GM12878 (cell line): ENCODE measurements around the gene ZNF444. TPM values are rescaled to one million over a fixed set of nuclear protein-coding genes. Genes with fewer than 3 reads are reported as not detected.

Source experiments
- ATAC-seq: fragments of 200-7000 bp; cut with Tn5 transposase; 3 replicates; pipeline ENCODE4 v1.9.1; 2020; ENCODE audit warnings: mild to moderate bottlenecking, moderate library complexity
- BruUV-seq: library from RNA; stranded (reverse); fragments of 400-500 nt; replicated peaks from 2 replicates; lab custom pipeline; 2021; lab: Mats Ljungman, UMichigan
- CTCF ChIA-PET: fragments of 300-600 bp; sonication (Branson Sonifier 250); formaldehyde crosslinking; extraction: SDS; loops from one replicate; lab custom pipeline; 2021; ENCODE audit warnings: inconsistent platforms; lab: Yijun Ruan, JAX
- POLR2A ChIA-PET: fragments of 350-600 bp; formaldehyde crosslinking; extraction: SDS; loops from one replicate; lab custom pipeline; 2021; ENCODE audit warnings: inconsistent platforms; lab: Charles Lee
- RAD21 ChIA-PET: fragments of 300-600 bp; sonication (Branson Sonifier 250); formaldehyde crosslinking; loops from one replicate; lab custom pipeline; 2023; ENCODE audit warnings: antibody characterized with exemption; ENCODE audit not compliant: unreplicated experiment; lab: Charles Lee
- SMC1A ChIA-PET: fragments of 300-600 bp; sonication (Branson Sonifier 250); formaldehyde crosslinking; loops from one replicate; lab custom pipeline; 2023; ENCODE audit not compliant: unreplicated experiment, uncharacterized antibody; lab: Charles Lee
- DNase-seq: peaks from one replicate; pipeline ENCODE4 v3.0.0-alpha.2; 2011; ENCODE audit warnings: low read depth, low spot score
- FAIRE-seq: peaks from 3 replicates; lab custom pipeline; 2011; peaks lifted over from hg19 to GRCh38; lab: Jason Lieb, UNC
- H2AFZ ChIP-seq: 2 replicates; pipeline ENCODE4 v1.6.0; 2011; ENCODE audit warnings: low read depth, low read length, control low read depth; ENCODE audit not compliant: control insufficient read depth
- H3K27ac ChIP-seq: 2 replicates; pipeline ENCODE4 v1.5.1; 2011; ENCODE audit warnings: control low read depth; ENCODE audit not compliant: control insufficient read depth, insufficient read depth
- H3K27me3 ChIP-seq, 2 experiments: replicated peaks in 1 of 2; 2 replicates each; pipeline versions ENCODE4 v1.6.0 to v1.6.1; 2011; ENCODE audit warnings: low read length in 1 of 2; ENCODE audit not compliant: control insufficient read depth in 2 of 2, insufficient read depth in 2 of 2
- H3K36me3 ChIP-seq, 2 experiments: 2 replicates each; pipeline ENCODE4 v1.5.1; 2011; ENCODE audit warnings: low read length in 1 of 2; ENCODE audit not compliant: control insufficient read depth in 2 of 2, insufficient read depth in 2 of 2
- H3K4me1 ChIP-seq: 2 replicates; pipeline ENCODE4 v1.6.1; 2011; ENCODE audit warnings: mild to moderate bottlenecking, low read length, moderate library complexity, mixed read lengths; ENCODE audit not compliant: control insufficient read depth, insufficient read depth
- H3K4me2 ChIP-seq: 2 replicates; pipeline ENCODE4 v1.6.0; 2011; ENCODE audit warnings: control low read depth; ENCODE audit not compliant: control insufficient read depth, insufficient read depth
- H3K4me3 ChIP-seq: fragments of 200-600 bp; sonication (generic); 2 replicates; pipeline ENCODE4 v1.5.1; 2016
- H3K79me2 ChIP-seq: 2 replicates; pipeline ENCODE4 v1.6.0; 2011; ENCODE audit warnings: low read length; ENCODE audit not compliant: control insufficient read depth, insufficient read depth
- H3K9ac ChIP-seq: 2 replicates; pipeline ENCODE4 v1.8.0; 2011; ENCODE audit warnings: low read length, control low read depth, mixed read lengths; ENCODE audit not compliant: control insufficient read depth, insufficient read depth
- H3K9me3 ChIP-seq: replicated peaks from 3 replicates; pipeline ENCODE4 v1.5.1; 2011; ENCODE audit warnings: mild to moderate bottlenecking, low read length; ENCODE audit not compliant: control insufficient read depth, insufficient read depth
- H4K20me1 ChIP-seq: 2 replicates; pipeline ENCODE4 v1.6.0; 2011; ENCODE audit not compliant: control insufficient read depth, insufficient read depth
- ASH2L ChIP-seq: fragments of 300-600, 200-600 bp; sonication (generic); IDR thresholded peaks from 2 replicates; pipeline ENCODE4 v1.6.1; 2017; ENCODE audit warnings: low read depth, mild to moderate bottlenecking, borderline replicate concordance
- CREB1 ChIP-seq: IDR thresholded peaks from 2 replicates; pipeline ENCODE4 v1.6.1; 2012; ENCODE audit warnings: low read depth, mild to moderate bottlenecking, inconsistent platforms
- FOXM1 ChIP-seq: IDR thresholded peaks from 2 replicates; pipeline ENCODE4 v1.6.1; 2012; ENCODE audit warnings: low read depth, mild to moderate bottlenecking, inconsistent platforms, low read length, moderate library complexity
- HDGF ChIP-seq: fragments of 450-650 bp; IDR thresholded peaks from 2 replicates; pipeline ENCODE4 v1.6.1; 2016; ENCODE audit warnings: antibody characterized with exemption
- IKZF1 ChIP-seq: fragments of 450-650 bp; conservative IDR thresholded peaks from 2 replicates; pipeline ENCODE4 v1.6.1; 2017; ENCODE audit warnings: antibody characterized with exemption, mild to moderate bottlenecking
- IRF4 ChIP-seq: IDR thresholded peaks from 2 replicates; pipeline ENCODE4 v1.6.1; 2011; ENCODE audit warnings: low read depth, low read length
- MEF2B ChIP-seq: fragments of 450-650 bp; IDR thresholded peaks from 2 replicates; pipeline ENCODE4 v1.6.1; 2018; ENCODE audit warnings: mild to moderate bottlenecking, moderate library complexity; ENCODE audit not compliant: partially characterized antibody, poor library complexity, severe bottlenecking
- MYC ChIP-seq: IDR thresholded peaks from 2 replicates; pipeline ENCODE4 v1.6.1; 2011; ENCODE audit warnings: mild to moderate bottlenecking, low read length, moderate library complexity, inconsistent platforms; ENCODE audit not compliant: insufficient read depth, insufficient replicate concordance, insufficient read length, severe bottlenecking
- NFXL1 ChIP-seq: fragments of 450-650 bp; IDR thresholded peaks from 2 replicates; pipeline ENCODE4 v1.6.1; 2017; ENCODE audit warnings: antibody characterized with exemption, mild to moderate bottlenecking, borderline replicate concordance
- NR2F1 ChIP-seq: fragments of 450-650 bp; conservative IDR thresholded peaks from 2 replicates; pipeline ENCODE4 v1.6.1; 2017; ENCODE audit warnings: mild to moderate bottlenecking
- PAX8 ChIP-seq: fragments of 450-650 bp; IDR thresholded peaks from 2 replicates; pipeline ENCODE4 v1.6.1; 2017; ENCODE audit warnings: mild to moderate bottlenecking, moderate library complexity
- POLR2A ChIP-seq: IDR thresholded peaks from 2 replicates; pipeline ENCODE4 v1.6.1; 2011; ENCODE audit warnings: low read depth, mild to moderate bottlenecking, low read length
- RELB ChIP-seq: fragments of 450-650 bp; IDR thresholded peaks from 2 replicates; pipeline ENCODE4 v1.6.1; 2017; ENCODE audit warnings: low read depth, mild to moderate bottlenecking, moderate library complexity
- SMC3 ChIP-seq: IDR thresholded peaks from 2 replicates; pipeline ENCODE4 v1.6.1; 2011; ENCODE audit warnings: low read length, improper control_type of control experiment, borderline replicate concordance
- WGBS: methylation state at CpG from one replicate; pipeline ENCODE4 v1.1.6; 2016; ENCODE audit warnings: low lambda C conversion rate; ENCODE audit not compliant: insufficient replicate concordance, insufficient coverage; ENCODE audit errors: missing lambda C conversion rate; 5-methylcytosine and 5-hydroxymethylcytosine counted together
- in situ Hi-C: fragments of 300-500 bp; cut with MboI; formaldehyde crosslinking; loops from 9 replicates; pipeline ENCODE4 v1.14.3; 2018; ENCODE audit warnings: mixed read lengths
- intact Hi-C: fragments of 100-400 bp; cut with micrococcal nuclease; formaldehyde crosslinking; loops from one replicate; pipeline ENCODE4 v1.14.2; 2022; ENCODE audit not compliant: unreplicated experiment
- polyA plus RNA-seq, 11 experiments: library from polyadenylated mRNA; depleted of rRNA in 4 of 11; unstranded in 6 of 11; stranded (reverse) in 5 of 11; fragments of >200 nt; fragmentation: Nextera tagmentation in 4 of 11; fragmentation: Illumina TruSeq in 1 of 11; extraction: Ambion mirVana in 4 of 11; extraction: Trizol in 1 of 11; gene quantifications; 1 replicate in 1 of 11; 2 replicates in 10 of 11; pipeline versions ENCODE4 v1.2.1 to v1.2.3, GENCODE V29; 2011 to 2016; ENCODE audit warnings: inconsistent platforms in 2 of 11, missing spikeins in 2 of 11, low read depth in 1 of 11
- total RNA-seq, 4 experiments: library from RNA; depleted of rRNA in 3 of 4; stranded (reverse); fragments of >200 nt in 3 of 4; fragmentation: Illumina TruSeq in 1 of 4; extraction: Trizol in 1 of 4; gene quantifications; 2 replicates each; pipeline versions ENCODE4 v1.2.1 to v1.2.3, GENCODE V29; 2013 to 2021

Gene ZNF444
- total and polyA plus RNA-seq, 10 of the 15 experiments (the other 5 are each of a cell fraction or from before 2014, with no cell fraction given), result 0.45 to 28.2 (median 11.6) TPM

- Histone ChIP-seq H3K27ac (no peak overlapping the region), H2AFZ (no peak overlapping the region), H3K27me3 (no peaks in the 10 kb centered on the region), H3K36me3 (no peaks in the 10 kb centered on the region), H3K4me3 (no peak overlapping the region), H3K4me2 (no peak overlapping the region), H3K79me2 (no peaks in the 10 kb centered on the region), H3K9me3 (no peaks in the 10 kb centered on the region), H3K9ac (no peak overlapping the region), H3K4me1 (no peaks in the 10 kb centered on the region), H4K20me1 (no peaks in the 10 kb centered on the region)
- ATAC-seq, result no peak
- no TSS peak for BruUV-seq
- no peak for FAIRE-seq
- in situ Hi-C loops, result no loop called here
- ChIA-PET RAD21 (no interaction called here), CTCF (no interaction called here), POLR2A (no interaction called here), SMC1A (no interaction called here)
- 45% methylated on average over 17 of the region's 17 CpGs for WGBS
- no peak for DNase-seq
- intact Hi-C loops, result no loop called here
- no peak for TF ChIP-seq CREB1
- no peak for TF ChIP-seq HDGF
- TF ChIP-seq POLR2A, result no peak
- no peak for TF ChIP-seq MYC
- TF ChIP-seq NR2F1, result no peak
- no peak for TF ChIP-seq SMC3
- no peak for TF ChIP-seq ASH2L
- no peak for TF ChIP-seq MEF2B
- no peak for TF ChIP-seq IRF4
- no peak for TF ChIP-seq PAX8
- TF ChIP-seq NFXL1, result no peak
- TF ChIP-seq RELB, result no peak
- TF ChIP-seq FOXM1, result no peak
- no peak for TF ChIP-seq IKZF1
Observed at GRCh38 chr19:56189785-56190184, 48.7 kb downstream of the ZNF444 start.
